ENCODE results near the gene ACAA1. TPM values are rescaled to one million over a fixed set of nuclear protein-coding genes. Genes with fewer than 3 reads are reported as not detected.

Gene ACAA1
- total and polyA plus RNA-seq, 2 donors (not counting 1 experiment from before 2014, with no cell fraction given): 98.4 to 143 TPM

- H3K27ac ChIP-seq (ENCODE audit: low read length in 2 of 2): no peak overlapping the region
- no peak overlapping the region for H3K4me3 ChIP-seq (ENCODE audit: control extremely low read depth in 1 of 5, extremely low read depth in 1 of 5, insufficient read depth in 1 of 5, low read depth in 2 of 5, low read length in 4 of 5)
- H3K4me1 Mint-ChIP-seq: peaks cover 17% of the 10 kb centered on the region
- H3K79me2 ChIP-seq (ENCODE audit: control insufficient read depth, insufficient read depth, low read length): no peaks in the 10 kb centered on the region
- H3K27me3 Mint-ChIP-seq: no peaks in the 10 kb centered on the region
- H3K9me3 ChIP-seq (ENCODE audit: control extremely low read depth in 1 of 3, control insufficient read depth in 2 of 3, insufficient read depth in 1 of 3, low read length in 2 of 3): no peaks in the 10 kb centered on the region
- H4K20me1 ChIP-seq (ENCODE audit: control insufficient read depth, insufficient read depth, low read length, poor library complexity, severe bottlenecking): no peaks in the 10 kb centered on the region
- TF ChIP-seq CTCF (IDR thresholded peaks at IDR 0.05) (no peak), EZH2 (IDR thresholded peaks at IDR 0.05; ENCODE audit: borderline replicate concordance, insufficient read depth, low read depth, low read length, poor library complexity, severe bottlenecking) (no peak)
- CTCF ChIA-PET: no interaction called here
- ATAC-seq (ENCODE audit: low read depth): no peak
- H3K4me1 ChIP-seq (ENCODE audit: control insufficient read depth in 2 of 2, insufficient read depth in 2 of 2, low read length in 2 of 2): peaks cover 11 to 14% of the 10 kb centered on the region in 2 donors
- H3K4me3 Mint-ChIP-seq: no peak overlapping the region
- H3K36me3 ChIP-seq (replicated peaks in 1 of 2; ENCODE audit: control extremely low read depth in 1 of 2, control insufficient read depth in 1 of 2, extremely low read depth in 1 of 2, insufficient read depth in 2 of 2, low read length in 1 of 2): no peaks in the 10 kb centered on the region
- no CpG with 5 or more reads among the region's 2 CpGs for WGBS (ENCODE audit: insufficient coverage)
- no peak overlapping the region for H2AFZ ChIP-seq (ENCODE audit: insufficient read depth, low read depth, low read length, poor library complexity, severe bottlenecking)
- H3K9ac ChIP-seq (ENCODE audit: low read length): no peak overlapping the region
- intact Hi-C loops (cut with micrococcal nuclease): no loop called here
- H3K27me3 ChIP-seq (replicated peaks in 1 of 4; ENCODE audit: control extremely low read depth in 1 of 4, control insufficient read depth in 3 of 4, insufficient read depth in 4 of 4, low read length in 3 of 4): no peaks in the 10 kb centered on the region
- DNase-seq: no peak
- no peaks in the 10 kb centered on the region for H3K9me3 Mint-ChIP-seq (ENCODE audit: insufficient read depth)
- H3K27ac Mint-ChIP-seq: no peak overlapping the region
- POLR2A ChIA-PET: no interaction called here
- no peak overlapping the region for H3K4me2 ChIP-seq (replicated peaks; ENCODE audit: low read depth, low read length, poor library complexity, severe bottlenecking)
Measured at GRCh38 chr3:38157117-38157516, 20.2 kb upstream of the ACAA1 start.

- POLR2A ChIA-PET: no interaction called here
- no peaks in the 10 kb centered on the region for H3K9me3 Mint-ChIP-seq (ENCODE audit: insufficient read depth)
Measured at GRCh38 chr3:38155825-38156224, 18.9 kb upstream of the ACAA1 start.

More at GRCh38 chr3:38155825-38156224, 18.9 kb upstream of the ACAA1 start:
- no peak overlapping the region for H2AFZ ChIP-seq (ENCODE audit: insufficient read depth, low read depth, low read length, poor library complexity, severe bottlenecking)
- H3K4me1 ChIP-seq (ENCODE audit: control insufficient read depth in 2 of 2, insufficient read depth in 2 of 2, low read length in 2 of 2): peaks cover 11 to 24% of the 10 kb centered on the region in 2 donors
- H3K27ac ChIP-seq (ENCODE audit: low read length in 2 of 2): no peak overlapping the region
- H3K4me3 ChIP-seq (ENCODE audit: control extremely low read depth in 1 of 5, extremely low read depth in 1 of 5, insufficient read depth in 1 of 5, low read depth in 2 of 5, low read length in 4 of 5): no peak overlapping the region
- no peaks in the 10 kb centered on the region for H3K79me2 ChIP-seq (ENCODE audit: control insufficient read depth, insufficient read depth, low read length)
- no peaks in the 10 kb centered on the region for H3K27me3 ChIP-seq (replicated peaks in 1 of 4; ENCODE audit: control extremely low read depth in 1 of 4, control insufficient read depth in 3 of 4, insufficient read depth in 4 of 4, low read length in 3 of 4)
- TF ChIP-seq CTCF (IDR thresholded peaks at IDR 0.05): no peak
- no peak for TF ChIP-seq EZH2 (IDR thresholded peaks at IDR 0.05; ENCODE audit: borderline replicate concordance, insufficient read depth, low read depth, low read length, poor library complexity, severe bottlenecking)
- H4K20me1 ChIP-seq (ENCODE audit: control insufficient read depth, insufficient read depth, low read length, poor library complexity, severe bottlenecking): no peaks in the 10 kb centered on the region
- WGBS (ENCODE audit: insufficient coverage): 100% methylated on average over 1 of the region's 2 CpGs
- intact Hi-C loops (cut with micrococcal nuclease): no loop called here
- CTCF ChIA-PET: interaction anchor here (2.2 kb wide), 1 partner anchor 9 kb away, joined by 9 read pairs; the partner anchor contains the start of gene OXSR1
- no peak for ATAC-seq (ENCODE audit: low read depth)
- Mint-ChIP-seq H3K4me3 (no peak overlapping the region), H3K27ac (no peak overlapping the region), H3K27me3 (no peaks in the 10 kb centered on the region), H3K4me1 (peaks cover 28% of the 10 kb centered on the region)
- no peak for DNase-seq
- no peak overlapping the region for H3K9ac ChIP-seq (ENCODE audit: low read length)
- no peaks in the 10 kb centered on the region for H3K36me3 ChIP-seq (replicated peaks in 1 of 2; ENCODE audit: control extremely low read depth in 1 of 2, control insufficient read depth in 1 of 2, extremely low read depth in 1 of 2, insufficient read depth in 2 of 2, low read length in 1 of 2)
- H3K4me2 ChIP-seq (replicated peaks; ENCODE audit: low read depth, low read length, poor library complexity, severe bottlenecking): no peak overlapping the region
- peaks cover 0 to 1% (median 0%) of the 10 kb centered on the region in 3 donors for H3K9me3 ChIP-seq (ENCODE audit: control extremely low read depth in 1 of 3, control insufficient read depth in 2 of 3, insufficient read depth in 1 of 3, low read length in 2 of 3)

Measured in B cell (primary cell).